Caki2 (cell line): ENCODE measurements around the gene SPTBN5. TPM values are rescaled to one million over a fixed set of nuclear protein-coding genes. Genes with fewer than 3 reads are reported as not detected.

Source experiments
- DNase-seq: peaks from one replicate; pipeline ENCODE4 v3.0.0-alpha.2; 2015; ENCODE audit warnings: low read depth
- in situ Hi-C: cut with HindIII; loops from 2 replicates; pipeline ENCODE4 v1.10.0; 2016; ENCODE audit warnings: low sequenced_read_pairs, low pct_unique_long_range_greater_than_20kb, mixed read lengths
- total RNA-seq: library from RNA; depleted of rRNA; stranded (reverse); fragments of >200 nt; shearing (Covaris generic); gene quantifications from 2 replicates; pipeline ENCODE4 v1.2.3, GENCODE V29; 2014; ENCODE audit warnings: low replicate concordance

The SPTBN5 gene
- total RNA-seq, 1 experiment from 2014 or later = not detected

DNA sequence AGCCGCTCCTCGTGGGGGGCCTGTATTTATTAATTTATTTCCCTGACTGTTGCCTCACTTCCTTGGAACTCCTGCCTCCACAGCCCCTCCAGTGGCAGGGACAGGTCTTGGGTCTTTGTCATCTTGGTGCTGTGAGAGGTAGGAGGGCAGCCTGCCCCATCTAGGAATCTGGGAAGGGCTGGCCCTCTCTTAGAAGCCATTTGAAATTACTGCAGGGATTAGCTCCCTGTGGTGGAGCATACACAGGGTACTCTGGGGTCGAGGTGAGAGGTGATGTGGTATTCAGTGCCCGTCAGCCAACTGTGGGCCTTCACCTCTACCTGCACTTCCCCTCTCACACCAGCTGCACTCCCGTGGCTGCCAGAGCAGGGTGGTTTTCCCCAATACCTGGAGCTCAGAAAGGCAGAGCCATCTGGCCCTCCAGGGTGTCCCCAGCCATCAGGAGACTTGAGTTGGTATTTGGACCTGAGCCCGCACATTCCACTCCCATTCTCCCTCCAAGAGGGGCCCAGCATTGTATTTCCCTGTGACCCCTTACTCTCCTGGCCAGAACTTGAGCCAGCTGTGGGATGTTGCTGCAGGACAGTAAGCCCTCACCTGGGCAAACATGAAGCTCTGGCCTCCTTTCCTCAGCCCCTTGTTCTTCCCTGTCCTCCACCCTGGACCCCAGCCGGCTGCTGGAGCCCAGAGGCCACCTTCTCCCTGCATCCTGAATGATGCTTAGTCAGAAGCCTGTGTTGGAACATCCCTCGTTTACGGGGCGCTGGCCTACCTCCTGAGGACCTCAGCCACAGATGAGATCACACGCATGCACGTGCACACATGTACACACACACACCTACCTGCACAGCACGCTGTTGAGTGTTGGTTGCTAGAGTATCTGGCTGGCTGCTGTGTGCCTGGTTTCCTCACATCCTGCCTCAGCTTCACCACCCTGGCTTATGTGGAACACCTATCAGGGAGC is 68.0 kb downstream of the SPTBN5 start:
- in situ Hi-C loops = no loop called here
- no peak for DNase-seq

GRCh38 chr15:41825145-41825544 is 68.7 kb downstream of the SPTBN5 start:
- DNase-seq = no peak
- in situ Hi-C loops = no loop called here

- DNase-seq = no peak
- in situ Hi-C loops = no loop called here
Observed at GRCh38 chr15:41824062-41824745, 69.6 kb downstream of the SPTBN5 start.

DNA sequence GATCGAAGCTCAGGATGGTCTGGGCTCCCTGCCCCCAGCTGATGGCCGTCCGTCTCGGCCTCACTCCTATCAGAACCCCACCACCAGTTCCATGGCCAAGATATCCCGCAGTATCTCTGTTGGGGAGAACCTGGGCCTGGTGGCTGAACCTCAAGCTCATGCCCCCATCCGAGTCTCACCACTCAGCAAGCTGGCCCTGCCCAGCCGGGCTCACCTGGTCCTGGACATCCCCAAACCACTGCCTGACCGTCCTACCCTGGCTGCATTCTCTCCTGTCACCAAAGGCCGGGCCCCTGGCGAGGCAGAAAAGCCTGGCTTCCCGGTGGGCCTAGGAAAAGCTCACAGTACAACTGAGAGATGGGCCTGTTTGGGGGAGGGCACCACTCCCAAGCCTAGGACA is 70.4 kb downstream of the SPTBN5 start:
- in situ Hi-C loops = no loop called here
- no peak for DNase-seq

DNA sequence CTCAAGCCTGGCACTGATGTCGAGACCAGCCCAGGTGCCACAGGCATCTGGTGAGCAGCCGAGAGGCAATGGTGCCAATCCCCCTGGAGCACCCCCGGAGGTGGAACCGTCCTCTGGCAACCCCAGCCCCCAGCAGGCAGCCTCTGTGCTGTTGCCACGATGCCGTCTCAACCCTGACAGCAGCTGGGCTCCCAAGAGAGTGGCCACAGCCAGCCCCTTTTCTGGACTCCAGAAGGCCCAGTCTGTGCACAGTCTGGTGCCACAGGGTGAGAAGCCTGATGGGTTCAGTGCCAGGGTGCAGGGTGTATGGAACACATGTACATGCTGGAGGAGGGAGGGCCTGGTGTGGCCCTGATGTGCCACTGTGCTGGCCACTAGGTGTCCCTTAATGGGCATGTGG is 70.9 kb downstream of the SPTBN5 start:
- DNase-seq = no peak

DNA sequence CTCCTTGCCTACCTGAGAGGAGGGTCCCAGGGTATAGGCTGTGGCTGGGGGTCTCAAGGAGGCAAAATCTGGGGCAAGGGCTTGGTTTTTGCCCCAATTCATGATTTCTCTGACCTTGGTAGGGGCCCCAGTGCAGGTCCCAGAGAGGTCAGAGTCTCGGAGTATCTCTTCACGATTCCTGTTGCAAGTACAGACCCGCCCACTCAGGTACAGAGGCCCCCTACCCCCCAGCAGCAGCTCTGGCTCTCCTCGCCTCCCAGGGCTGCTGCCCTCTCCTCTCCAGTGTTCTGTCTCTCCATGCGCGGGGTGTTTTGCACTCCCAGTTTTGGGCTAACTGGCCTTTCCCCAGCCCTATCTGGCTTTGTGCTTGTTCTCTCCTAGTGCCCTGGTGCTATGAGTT is 71.4 kb downstream of the SPTBN5 start:
- DNase-seq = no peak
- in situ Hi-C loops = no loop called here

More for the DNA sequence above, 70.9 kb downstream of the SPTBN5 start:
- in situ Hi-C loops = no loop called here

- in situ Hi-C loops = no loop called here
- no peak for DNase-seq
Observed at GRCh38 chr15:41821831-41822230, 72.0 kb downstream of the SPTBN5 start.

GRCh38 chr15:41820791-41821423 is 72.9 kb downstream of the SPTBN5 start:
- no peak for DNase-seq
- in situ Hi-C loops = no loop called here

- in situ Hi-C loops = no loop called here
- no peak for DNase-seq
Observed at GRCh38 chr15:41819455-41820050, 74.3 kb downstream of the SPTBN5 start.

GRCh38 chr15:41817781-41818180 is 76.1 kb downstream of the SPTBN5 start:
- no peak for DNase-seq
- in situ Hi-C loops = no loop called here

- no peak for DNase-seq
- in situ Hi-C loops = no loop called here
Observed at GRCh38 chr15:41817327-41817726, 76.5 kb downstream of the SPTBN5 start.

GRCh38 chr15:41816788-41817187 is 77.1 kb downstream of the SPTBN5 start:
- DNase-seq = no peak
- in situ Hi-C loops = no loop called here

DNA sequence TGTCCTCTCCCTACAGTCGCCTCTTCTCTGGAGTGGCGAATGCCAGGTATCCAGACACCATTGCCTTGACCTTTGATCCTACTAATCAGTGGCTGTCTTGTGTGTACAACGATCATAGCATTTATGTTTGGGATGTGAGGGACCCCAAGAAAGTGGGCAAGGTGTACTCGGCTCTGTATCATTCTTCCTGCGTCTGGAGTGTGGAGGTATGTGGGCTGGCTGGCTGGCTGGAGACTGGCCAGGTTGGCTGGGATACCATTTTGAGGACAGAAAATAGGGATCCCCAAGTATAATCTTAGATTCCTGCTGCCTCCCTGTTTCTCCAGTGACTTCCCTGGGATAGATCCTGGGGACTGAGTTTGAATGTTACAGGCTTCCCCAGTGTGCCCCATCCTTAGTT is 79.3 kb downstream of the SPTBN5 start:
- no peak for DNase-seq
- in situ Hi-C loops = no loop called here

GRCh38 chr15:41813426-41813825 is 80.4 kb downstream of the SPTBN5 start:
- in situ Hi-C loops = no loop called here
- DNase-seq = no peak

DNA sequence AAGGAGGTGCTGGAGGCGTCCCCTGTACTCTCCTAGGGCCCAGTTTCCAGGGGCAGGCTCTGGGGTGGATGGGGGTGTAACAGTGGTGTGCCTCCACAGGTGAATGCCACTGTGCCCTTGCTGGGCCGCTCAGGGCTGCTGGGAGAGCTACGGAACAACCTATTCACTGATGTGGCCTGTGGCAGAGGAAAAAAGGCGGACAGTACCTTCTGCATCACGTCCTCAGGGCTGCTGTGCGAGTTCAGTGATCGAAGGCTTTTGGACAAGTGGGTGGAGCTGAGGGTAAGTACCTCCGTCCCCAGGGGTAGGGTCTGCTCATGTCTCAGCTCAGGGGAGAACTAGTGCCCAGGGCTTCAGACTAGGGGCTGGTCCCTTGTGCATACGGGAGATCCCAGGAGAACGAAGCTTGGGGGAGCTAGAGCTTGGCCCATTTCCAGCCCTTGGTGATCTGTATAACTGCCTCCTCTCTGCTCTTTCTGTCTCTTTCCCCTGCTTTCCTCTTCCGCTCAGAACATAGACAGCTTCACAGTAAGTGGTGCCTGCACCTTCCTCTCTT is 81.0 kb downstream of the SPTBN5 start:
- no peak for DNase-seq
- in situ Hi-C loops = no loop called here

- in situ Hi-C loops = no loop called here
- DNase-seq = peak; percentile 66
Observed at GRCh38 chr15:41811432-41812195, 82.2 kb downstream of the SPTBN5 start.

DNA sequence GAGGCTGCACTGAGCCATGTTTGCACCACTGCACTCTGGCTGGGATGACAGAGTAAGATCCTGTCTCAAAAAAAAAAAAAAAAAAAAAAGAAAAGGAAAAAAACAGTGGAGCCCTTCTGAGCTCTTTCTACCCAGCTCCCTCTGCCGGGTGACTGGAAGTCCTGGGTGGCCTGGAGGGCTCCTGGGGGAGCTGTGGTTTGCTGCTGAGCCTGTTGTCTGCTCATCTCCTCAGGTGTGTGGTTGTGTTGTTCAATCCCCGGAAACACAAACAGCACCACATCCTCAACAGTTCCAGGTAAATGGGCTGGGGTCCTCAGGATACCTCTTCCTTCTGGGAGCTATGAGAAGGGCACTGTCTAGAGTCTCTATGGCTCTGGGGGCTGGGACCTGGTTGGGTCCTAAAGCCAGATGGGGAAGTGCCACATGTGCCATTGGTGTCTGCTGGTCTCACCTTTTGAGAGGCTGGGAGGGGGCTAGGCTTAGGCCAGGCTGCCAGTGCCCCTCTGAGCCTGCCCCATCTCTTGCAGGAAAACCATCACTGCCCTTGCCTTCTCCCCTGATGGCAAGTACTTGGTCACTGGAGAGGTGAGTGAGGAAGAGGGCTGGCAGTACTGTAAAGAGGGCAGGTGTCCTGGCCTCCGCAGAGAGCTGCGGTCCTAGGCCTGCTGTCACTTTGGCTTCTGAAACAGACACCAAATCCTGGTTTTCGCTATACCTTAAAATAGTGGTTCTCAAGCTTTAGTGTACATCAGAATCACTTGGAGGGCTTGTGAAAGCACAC is 83.0 kb downstream of the SPTBN5 start:
- peak; percentile 11 for DNase-seq
- in situ Hi-C loops = no loop called here
